ENCODE results near the gene DOP1B. TPM values are rescaled to one million over a fixed set of nuclear protein-coding genes. Genes with fewer than 3 reads are reported as not detected.

DOP1B gene
- total RNA-seq, 2 donors from 2014 or later, result 7.8 to 8.0 TPM

- WGBS, 2 experiments (ENCODE audit: insufficient coverage in 1 of 2, insufficient read length in 1 of 2), result 88% methylated on average over 11 to 16 of the region's 16 CpGs
- no peaks in the 10 kb centered on the region for H3K9me3 Mint-ChIP-seq
These were observed 27.9 kb downstream of the DOP1B start for GRCh38 chr21:36184545-36184944.

GRCh38 chr21:36185523-36185922 lies 28.9 kb downstream of the DOP1B start:
- no peak for TF ChIP-seq CTCF (conservative IDR thresholded peaks at IDR 0.05)
- H3K27ac Mint-ChIP-seq, result no peak overlapping the region
- WGBS, 2 experiments (ENCODE audit: insufficient coverage in 1 of 2, insufficient read length in 1 of 2), result 93 to 98% methylated on average over 6 to 9 of the region's 9 CpGs

More at GRCh38 chr21:36184545-36184944, 27.9 kb downstream of the DOP1B start:
- Histone ChIP-seq H3K36me3 (ENCODE audit: control insufficient read depth, insufficient read depth, low read length) (no peaks in the 10 kb centered on the region), H3K4me1 (ENCODE audit: control insufficient read depth, insufficient read depth, low read length) (peaks cover 4% of the 10 kb centered on the region), H3K27ac (ENCODE audit: low read depth, low read length) (no peak overlapping the region), H3K4me3 (ENCODE audit: low read length) (no peak overlapping the region), H3K27me3 (ENCODE audit: control insufficient read depth, insufficient read depth, low read length, poor library complexity, severe bottlenecking) (no peaks in the 10 kb centered on the region), H3K9me3 (ENCODE audit: control insufficient read depth, low read length) (no peaks in the 10 kb centered on the region), H3K9ac (ENCODE audit: extremely low read depth, low read length, poor library complexity, severe bottlenecking) (no peak overlapping the region)
- H3K27ac Mint-ChIP-seq, result no peak overlapping the region
- H3K27me3 Mint-ChIP-seq (ENCODE audit: insufficient read depth), result no peaks in the 10 kb centered on the region
- no peak for TF ChIP-seq CTCF (conservative IDR thresholded peaks at IDR 0.05)
- no peak overlapping the region for H3K4me3 Mint-ChIP-seq
- H3K4me1 Mint-ChIP-seq, result peaks cover 17% of the 10 kb centered on the region
- no peak for DNase-seq
- no peaks in the 10 kb centered on the region for H3K36me3 Mint-ChIP-seq (ENCODE audit: low read depth)

DNA sequence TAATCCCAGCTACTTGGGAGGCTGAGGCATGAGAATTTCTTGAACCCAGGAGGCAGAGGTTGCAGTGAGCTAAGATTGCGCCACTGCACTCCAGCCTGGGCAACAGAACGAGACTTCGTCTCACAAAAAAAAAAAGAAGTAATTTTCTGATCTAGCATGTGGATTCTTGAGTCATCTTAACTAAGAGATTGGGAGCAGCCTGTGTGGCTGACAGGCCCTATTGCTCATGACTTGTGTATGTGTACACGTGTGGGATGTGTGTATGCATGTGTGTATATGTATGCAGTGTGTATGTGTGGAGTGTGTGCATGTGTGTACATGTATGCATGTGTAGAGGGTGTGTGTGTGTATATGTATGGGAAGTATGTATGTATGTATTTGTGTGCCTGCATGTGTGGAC lies 29.5 kb downstream of the DOP1B start:
- H3K9ac ChIP-seq (ENCODE audit: extremely low read depth, low read length, poor library complexity, severe bottlenecking), result no peak overlapping the region
- no peak overlapping the region for H3K4me3 Mint-ChIP-seq
- H3K9me3 ChIP-seq (ENCODE audit: control insufficient read depth, low read length), result no peaks in the 10 kb centered on the region

More at GRCh38 chr21:36185523-36185922, 28.9 kb downstream of the DOP1B start:
- H3K9me3 Mint-ChIP-seq, result no peaks in the 10 kb centered on the region
- no peak overlapping the region for H3K27ac ChIP-seq (ENCODE audit: low read depth, low read length)
- no peaks in the 10 kb centered on the region for H3K27me3 Mint-ChIP-seq (ENCODE audit: insufficient read depth)
- H3K4me1 ChIP-seq (ENCODE audit: control insufficient read depth, insufficient read depth, low read length), result peaks cover 4% of the 10 kb centered on the region
- H3K4me3 Mint-ChIP-seq, result no peak overlapping the region
- no peaks in the 10 kb centered on the region for H3K36me3 ChIP-seq (ENCODE audit: control insufficient read depth, insufficient read depth, low read length)
- no peak overlapping the region for H3K9ac ChIP-seq (ENCODE audit: extremely low read depth, low read length, poor library complexity, severe bottlenecking)
- H3K4me3 ChIP-seq (ENCODE audit: low read length), result no peak overlapping the region
- DNase-seq, result no peak
- H3K9me3 ChIP-seq (ENCODE audit: control insufficient read depth, low read length), result no peaks in the 10 kb centered on the region
- H3K36me3 Mint-ChIP-seq (ENCODE audit: low read depth), result no peaks in the 10 kb centered on the region
- no peaks in the 10 kb centered on the region for H3K27me3 ChIP-seq (ENCODE audit: control insufficient read depth, insufficient read depth, low read length, poor library complexity, severe bottlenecking)
- H3K4me1 Mint-ChIP-seq, result peaks cover 17% of the 10 kb centered on the region

More for the DNA sequence above, 29.5 kb downstream of the DOP1B start:
- no peaks in the 10 kb centered on the region for H3K27me3 ChIP-seq (ENCODE audit: control insufficient read depth, insufficient read depth, low read length, poor library complexity, severe bottlenecking)
- H3K36me3 ChIP-seq (ENCODE audit: control insufficient read depth, insufficient read depth, low read length), result no peaks in the 10 kb centered on the region
- H3K4me3 ChIP-seq (ENCODE audit: low read length), result no peak overlapping the region
- no peaks in the 10 kb centered on the region for H3K27me3 Mint-ChIP-seq (ENCODE audit: insufficient read depth)
- no peak for TF ChIP-seq CTCF (conservative IDR thresholded peaks at IDR 0.05)
- 91 to 96% methylated on average over 4 of the region's 4 CpGs for WGBS, 2 experiments (ENCODE audit: insufficient coverage in 1 of 2, insufficient read length in 1 of 2)
- H3K9me3 Mint-ChIP-seq, result no peaks in the 10 kb centered on the region
- no peak overlapping the region for H3K27ac ChIP-seq (ENCODE audit: low read depth, low read length)
- DNase-seq, result no peak
- no peak overlapping the region for H3K27ac Mint-ChIP-seq
- no peaks in the 10 kb centered on the region for H3K36me3 Mint-ChIP-seq (ENCODE audit: low read depth)
- peaks cover 4% of the 10 kb centered on the region for H3K4me1 ChIP-seq (ENCODE audit: control insufficient read depth, insufficient read depth, low read length)
- peaks cover 17% of the 10 kb centered on the region for H3K4me1 Mint-ChIP-seq

Data from endodermal cell (in vitro differentiated cells).